ENCODE measurements around the gene BCKDHB.

Gene BCKDHB

DNA sequence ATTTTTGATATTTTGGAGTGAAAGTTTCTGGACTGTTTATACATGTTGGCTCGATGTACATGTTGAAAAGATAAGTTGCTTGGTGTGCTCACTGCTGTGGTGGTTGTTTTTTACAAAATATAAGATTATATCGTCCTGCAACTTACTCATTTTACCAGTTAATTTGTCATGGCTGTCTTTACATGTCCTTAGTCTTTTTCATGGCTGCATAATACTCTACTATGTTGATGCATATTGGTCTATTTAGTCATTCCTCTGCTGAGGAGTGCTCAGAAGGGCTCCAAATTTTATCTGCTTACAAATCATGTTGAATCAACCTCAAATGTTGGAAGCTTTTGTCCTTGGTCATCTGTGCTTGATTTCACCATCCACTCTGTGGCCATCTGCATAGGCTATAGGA, 164.6 kb downstream of the BCKDHB start:
- DNase-seq = no peak

DNA sequence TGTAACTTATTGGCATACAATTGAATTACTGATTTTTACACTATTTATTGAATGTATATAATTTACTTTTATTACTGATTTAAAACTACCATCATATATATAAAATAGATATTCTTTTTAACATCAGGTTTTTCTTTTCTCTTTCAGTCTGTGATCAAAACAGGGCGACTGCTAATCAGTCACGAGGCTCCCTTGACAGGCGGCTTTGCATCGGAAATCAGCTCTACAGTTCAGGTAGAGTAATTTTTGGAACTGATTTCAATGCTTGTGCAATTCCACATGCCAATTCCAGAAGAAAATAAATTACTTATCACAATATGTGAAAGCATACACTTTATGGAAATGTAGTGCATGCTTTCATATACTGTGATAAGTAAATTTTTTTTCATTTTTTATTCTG, 166.5 kb downstream of the BCKDHB start:
- DNase-seq = no peak

DNA sequence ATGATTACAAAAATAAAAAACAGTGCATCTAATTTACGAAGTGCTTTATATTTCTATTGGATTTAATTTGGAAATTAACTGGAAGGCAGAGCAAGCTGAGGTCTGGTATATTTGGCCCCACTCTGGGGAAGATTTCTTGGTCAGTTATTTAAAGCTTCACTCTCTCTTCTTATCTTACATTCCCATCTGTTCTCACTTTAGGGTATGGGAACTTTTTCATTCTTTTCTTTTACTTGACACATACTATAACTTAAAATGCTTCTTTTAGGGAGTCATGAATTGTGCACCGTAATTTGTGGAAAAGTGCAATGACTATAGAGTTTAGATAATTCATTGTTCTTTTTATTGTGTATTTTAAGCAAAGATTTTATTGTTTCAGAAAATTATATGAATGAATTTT, 170.4 kb downstream of the BCKDHB start:
- no peak for DNase-seq

DNA sequence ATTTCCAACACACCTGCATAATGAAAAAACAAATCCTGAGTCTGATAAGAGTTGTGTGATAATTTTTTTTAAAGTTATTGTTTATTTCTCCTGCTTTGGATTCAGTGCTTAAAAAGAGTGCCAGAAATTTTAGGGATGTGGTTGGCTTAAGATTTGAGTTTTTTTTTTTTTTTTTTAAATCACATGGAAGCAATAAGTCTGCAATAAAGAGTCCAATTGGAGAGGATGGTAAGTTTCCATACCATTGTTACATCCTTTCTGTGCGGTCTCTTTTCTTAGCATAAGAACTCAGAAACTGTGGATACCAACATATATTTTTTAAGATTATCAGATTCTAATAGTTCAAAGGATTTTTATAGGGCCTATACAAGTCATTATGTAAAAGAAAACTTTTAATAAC, 171.0 kb downstream of the BCKDHB start:
- DNase-seq = no peak

DNA sequence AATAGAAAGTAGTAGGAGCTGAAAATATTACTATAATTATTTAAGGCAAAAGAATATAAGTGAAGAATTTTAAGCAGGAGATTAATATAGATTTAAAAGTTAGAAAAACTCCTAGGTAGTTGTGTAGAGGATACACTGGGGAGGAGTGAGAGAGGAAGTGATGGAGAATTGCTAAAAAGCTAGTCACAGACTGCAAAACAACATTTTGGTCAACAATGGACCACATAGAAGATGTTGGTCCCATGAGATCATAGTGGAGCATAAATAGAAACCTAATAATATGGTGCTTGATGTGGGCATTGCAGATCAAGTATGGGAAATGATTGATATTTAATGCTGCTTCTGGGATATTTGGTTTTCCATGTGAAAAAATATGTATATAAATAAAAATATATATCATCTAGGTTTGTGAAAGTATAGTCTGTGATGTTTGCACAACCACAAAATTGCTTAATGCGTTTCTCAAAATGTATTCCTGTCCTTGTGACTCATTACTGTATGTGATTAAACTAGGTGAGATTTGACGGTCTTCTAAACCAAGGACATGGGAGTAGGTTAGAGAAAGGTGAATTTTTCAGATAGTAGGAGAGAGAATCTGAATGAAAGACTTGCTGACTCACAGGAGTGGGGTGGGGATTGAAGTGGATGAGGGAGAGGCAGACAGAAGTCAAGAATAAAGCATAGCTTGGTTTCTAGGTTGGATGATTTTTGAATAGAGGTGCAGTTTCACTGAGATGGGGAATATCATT, 174.0 kb downstream of the BCKDHB start:
- no peak for DNase-seq

DNA sequence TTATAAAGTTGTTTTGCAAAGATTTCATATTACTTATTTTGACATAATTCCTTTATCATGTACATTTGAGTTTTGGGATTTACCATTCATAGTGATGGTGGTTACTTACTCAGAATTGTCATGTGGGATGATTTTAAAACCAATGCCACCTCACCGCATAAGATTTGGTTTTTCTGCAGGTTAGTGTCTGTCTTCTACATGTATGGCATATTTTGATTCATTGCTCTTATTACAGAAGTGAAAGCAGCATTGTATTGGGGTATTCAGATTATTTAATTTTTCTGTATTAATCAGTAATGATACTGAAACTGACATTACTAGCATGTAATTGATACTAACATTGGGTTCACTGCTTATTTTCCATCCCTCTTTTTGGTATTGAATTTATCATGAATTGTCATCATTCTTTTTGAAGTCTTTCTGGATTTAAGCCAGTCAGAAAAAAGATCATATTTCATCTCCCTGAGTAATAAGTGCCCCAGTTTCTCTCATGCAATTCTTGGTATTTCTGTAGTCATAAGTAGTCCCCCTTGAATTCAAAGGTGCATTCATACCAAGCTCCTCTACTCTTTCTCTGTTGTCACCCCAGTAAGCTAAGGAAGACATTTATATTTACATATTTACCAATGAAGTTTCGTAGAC, 176.6 kb downstream of the BCKDHB start:
- DNase-seq = no peak

DNA sequence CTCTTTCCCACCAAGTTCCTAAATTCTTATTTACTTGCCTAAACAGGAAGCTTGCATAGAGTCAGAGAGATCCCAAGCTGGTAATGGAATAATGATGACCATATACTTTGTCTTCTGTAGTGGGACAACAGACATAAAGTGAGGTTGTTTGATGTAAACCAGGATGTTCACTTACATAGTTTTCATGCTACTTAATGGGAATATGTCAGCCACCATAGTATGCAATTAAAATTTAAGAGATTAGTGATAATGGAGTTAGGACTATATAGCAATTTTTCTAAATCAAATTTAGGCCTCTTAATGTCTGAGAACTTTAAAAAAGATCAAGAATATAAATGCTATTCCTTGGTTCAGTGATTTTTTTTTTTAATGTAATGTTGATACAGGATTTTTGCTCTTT, 180.6 kb downstream of the BCKDHB start:
- DNase-seq = no peak

DNA sequence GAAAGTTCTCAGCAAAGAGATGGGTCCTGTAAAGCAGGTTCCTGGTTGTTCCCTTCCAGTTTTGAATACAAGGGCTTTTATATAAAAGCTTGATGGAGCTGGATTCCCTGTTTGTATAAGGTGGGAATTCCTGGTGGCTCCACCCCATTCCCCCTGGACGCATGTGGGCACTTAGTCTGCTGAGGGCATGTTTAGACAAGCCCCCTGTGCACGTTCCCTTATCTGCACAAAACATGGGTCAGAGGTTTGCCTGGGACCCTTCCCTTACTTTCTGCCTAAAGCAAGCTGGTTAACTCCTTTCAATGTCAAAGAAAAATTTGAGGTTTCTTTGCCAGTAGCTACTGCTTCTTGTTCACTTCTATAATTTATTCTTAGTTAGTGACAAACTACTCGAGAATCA, 181.1 kb downstream of the BCKDHB start:
- no peak for DNase-seq

DNA sequence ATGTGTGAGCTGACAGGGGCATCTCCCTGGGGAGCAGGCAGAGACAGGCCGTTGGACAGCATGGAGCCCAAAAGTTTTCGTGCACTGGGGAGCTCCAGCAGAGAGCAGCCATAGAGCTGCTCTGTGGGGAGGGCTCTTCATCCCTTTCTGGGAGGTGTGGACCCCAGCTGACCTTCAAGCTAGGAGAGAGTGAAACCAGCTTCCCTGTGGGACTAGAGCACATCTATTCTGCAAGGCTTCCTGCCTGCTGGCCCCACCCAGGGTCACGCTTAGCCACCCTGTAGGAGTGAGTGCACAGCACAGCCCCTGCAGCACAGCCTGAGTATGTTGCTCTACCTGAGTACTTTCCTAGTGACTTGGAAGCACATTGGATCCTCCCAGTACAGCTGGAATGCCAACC, 183.3 kb downstream of the BCKDHB start:
- no peak for DNase-seq

DNA sequence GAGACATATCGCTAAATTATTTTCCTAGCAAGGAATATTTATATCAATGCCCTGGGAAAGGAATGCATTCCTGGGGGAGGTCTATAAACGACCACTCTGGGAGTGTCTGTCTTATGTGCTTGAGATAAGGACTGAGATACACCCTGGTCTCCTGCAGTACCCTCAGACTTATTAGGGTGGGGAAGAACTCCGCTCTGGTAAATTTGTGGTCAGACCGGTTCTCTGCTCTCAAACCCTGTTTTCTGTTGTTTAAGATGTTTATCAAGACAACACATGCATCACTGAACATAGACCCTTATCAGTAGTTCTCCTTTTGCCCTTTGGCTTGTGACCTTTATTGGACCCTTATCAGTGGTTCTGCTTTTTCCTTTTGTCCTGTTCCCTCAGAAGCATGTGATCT, 188.1 kb downstream of the BCKDHB start:
- peak; percentile 57 for DNase-seq

DNA sequence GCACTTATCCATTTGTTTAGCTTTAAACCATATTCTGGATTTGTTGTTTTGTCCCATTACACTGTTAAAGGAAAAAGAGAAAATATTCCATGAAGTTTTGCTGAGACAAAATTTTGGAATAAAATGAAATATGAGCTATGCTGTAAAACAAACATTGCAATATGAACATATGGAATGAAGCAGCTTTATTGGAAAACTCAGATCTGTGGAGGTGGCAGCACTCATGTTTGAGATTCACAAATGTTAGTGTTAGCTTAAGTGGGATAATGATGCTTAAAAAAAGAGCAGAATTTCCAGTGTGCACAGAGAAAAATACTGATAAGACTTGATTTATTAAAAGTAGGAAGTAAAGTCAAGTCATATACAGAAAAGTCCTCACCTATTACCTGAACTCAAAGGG, 196.2 kb downstream of the BCKDHB start:
- no peak for DNase-seq

DNA sequence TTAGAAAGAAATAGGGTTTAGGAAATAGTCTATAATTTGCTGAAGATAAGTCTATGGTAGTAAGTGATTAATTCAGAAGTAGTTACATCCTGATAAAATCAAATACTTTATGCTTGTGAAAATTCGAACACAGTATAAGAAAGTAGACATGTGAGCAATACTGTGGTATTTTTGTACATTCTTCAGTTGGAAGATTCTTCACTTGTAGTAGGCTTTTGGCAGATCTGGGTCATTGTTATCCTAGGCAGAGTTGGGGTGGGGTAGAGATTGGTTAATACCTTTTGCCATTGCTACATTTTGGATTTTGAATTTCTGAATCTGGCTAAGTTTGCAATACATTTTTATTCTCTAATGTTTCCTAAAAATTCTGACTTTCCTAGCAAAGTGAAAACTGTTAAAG, 197.5 kb downstream of the BCKDHB start:
- no peak for DNase-seq

DNA sequence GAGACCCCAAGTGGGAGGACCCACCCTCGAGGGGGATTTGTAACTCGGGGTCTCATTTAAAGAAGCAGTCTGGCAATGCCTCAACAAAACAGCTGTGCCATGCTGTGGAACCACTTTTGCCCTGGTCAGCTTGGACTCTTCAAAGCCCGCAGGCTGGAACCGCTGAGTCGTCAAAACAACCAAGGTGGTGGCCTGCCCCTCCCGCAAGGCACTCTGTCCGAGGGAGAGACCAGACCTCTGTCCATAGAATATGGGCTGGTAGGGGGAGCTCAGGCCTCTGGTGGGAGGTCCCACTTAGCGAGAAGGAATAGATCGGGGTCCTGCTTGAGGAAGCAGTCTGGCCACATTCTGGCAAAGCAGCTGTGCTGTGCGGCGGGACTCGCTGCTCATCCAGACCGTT, 208.1 kb downstream of the BCKDHB start:
- no peak for DNase-seq

DNA sequence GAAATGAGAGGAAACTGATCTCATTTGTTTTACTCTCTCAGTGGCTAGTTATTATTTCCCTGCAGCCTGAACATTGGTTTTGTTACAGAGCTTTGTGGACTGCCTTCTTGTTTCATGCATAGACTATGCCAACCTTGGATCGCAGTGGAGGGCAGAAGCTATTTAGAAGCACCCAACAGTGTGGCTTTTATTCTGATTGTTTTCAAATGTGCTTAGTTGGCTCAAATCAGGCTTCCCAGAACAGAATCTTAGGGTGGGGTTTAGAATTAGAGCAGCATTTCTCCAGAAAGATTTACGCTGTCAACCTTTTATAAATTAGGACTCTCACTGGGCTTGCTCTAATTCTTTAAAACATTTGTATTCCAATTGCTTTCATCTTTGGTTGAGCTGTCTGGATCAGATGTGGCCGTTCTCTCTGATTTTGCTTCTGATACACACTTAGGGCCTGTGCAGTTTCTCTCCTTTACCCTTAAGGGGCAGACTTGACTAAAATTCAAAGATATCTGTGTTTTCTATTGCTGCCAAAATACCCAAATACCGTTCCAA, 210.3 kb downstream of the BCKDHB start:
- DNase-seq = no peak

DNA sequence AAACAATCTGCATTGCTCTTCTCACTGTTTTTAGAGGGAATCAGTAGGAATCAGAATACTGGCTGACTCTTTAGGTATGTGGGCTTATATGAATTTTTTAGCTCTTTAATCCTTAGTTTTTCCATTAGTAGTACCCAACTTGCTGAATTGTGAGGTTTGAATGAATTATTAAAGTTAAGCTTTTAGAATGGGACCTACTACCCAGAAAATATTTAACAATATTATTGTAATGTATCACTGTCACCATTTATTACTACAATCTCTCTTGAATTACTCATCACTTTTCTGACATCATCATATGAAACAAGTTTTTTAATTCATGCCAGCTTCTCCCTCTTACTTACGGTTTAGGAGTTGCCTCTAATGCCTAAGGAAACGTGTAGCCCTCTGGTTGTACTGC, 212.7 kb downstream of the BCKDHB start:
- no peak for DNase-seq

DNA sequence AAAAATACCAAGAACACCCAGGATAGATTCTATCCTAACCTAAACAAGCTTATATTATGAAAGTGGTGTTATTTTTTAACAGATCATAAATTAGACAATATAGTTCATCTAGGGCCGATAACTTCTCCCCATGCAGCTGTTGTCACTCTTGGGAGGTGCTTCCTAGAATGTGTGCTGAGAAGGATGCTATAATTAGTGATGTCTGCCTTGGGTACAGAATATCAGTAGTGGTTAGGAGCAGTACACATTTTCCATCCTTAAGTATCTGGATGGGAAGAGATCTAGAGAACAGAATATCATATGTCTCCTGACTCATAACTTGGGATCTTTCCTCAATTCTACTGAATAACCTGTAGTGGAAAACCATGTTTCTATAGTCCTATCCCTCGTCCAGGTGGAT, 214.5 kb downstream of the BCKDHB start:
- DNase-seq = no peak

DNA sequence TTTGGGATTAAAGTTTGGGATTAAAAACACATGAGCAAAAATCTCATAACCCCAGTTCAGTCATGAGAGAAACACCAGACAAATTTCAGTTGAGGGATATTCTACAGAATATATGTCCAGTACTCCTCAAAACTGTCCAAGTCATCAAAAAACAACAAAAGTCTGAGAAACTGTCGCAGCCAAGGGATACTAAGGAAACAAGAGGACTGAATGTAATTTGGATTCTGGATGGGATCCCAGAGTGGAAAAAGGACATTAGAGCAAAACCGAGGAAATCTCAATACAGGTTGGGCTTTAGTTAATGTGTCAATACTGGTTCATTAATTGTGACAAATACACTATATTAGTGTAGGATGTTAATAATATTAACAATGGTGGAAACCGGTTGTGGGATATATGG, 219.3 kb downstream of the BCKDHB start:
- DNase-seq = no peak

DNA sequence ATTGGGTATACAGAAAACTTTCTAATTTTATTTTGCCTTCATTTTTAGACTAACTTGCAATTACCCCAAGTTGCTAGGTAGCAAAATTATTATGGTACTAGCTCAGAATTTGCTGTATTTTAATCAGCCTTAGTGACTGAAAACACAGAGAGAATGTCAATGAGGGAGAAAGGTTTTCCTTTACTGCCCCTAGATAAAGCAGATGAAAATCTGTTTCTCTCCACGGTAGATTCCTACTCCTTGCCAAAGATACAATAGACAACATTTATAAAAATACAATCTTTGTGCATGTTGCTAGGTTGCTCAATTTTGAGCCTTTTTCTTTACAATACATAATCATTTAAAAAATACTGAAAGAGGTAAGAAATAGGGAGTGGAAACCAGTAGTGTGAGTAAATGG, 222.2 kb downstream of the BCKDHB start:
- DNase-seq = no peak

DNA sequence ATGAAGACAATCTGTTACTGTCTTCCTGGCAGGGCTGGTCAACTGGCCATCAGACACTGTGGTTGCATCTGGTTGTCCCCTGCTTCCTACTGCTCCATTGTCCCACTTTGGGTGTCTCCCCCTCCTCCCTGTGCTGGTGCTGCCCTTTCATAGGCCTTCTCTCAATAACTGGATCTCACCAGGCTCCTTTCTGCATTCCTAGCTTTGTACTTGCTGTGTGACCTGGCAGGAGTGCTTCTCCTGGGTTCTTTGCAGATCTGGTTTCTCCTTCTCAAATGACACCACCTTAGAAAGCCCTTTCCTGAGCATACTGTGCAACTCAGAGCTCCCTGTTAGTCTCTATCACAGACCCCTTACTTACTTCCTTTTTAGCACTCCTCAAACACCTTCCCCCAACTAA, 223.0 kb downstream of the BCKDHB start:
- no peak for DNase-seq

DNA sequence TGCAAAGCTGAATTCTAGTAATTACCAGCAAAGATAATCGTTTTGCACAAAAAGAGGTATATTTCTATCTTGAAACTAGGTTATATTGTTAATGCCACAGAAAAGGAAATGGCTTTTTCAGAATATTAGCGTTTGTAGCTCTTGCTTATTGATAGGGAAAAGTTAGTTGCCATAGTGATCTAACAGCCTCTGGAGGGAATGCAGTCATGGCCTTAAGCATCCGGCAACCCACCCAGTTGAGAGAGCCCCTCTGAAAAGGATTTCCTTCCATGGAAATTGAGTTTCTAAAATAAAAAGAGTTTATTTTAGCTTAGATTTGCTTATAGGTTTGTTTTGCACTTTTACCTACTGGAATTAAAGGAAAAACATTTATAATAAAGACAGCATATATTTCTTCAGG, 224.5 kb downstream of the BCKDHB start:
- no peak for DNase-seq

DNA sequence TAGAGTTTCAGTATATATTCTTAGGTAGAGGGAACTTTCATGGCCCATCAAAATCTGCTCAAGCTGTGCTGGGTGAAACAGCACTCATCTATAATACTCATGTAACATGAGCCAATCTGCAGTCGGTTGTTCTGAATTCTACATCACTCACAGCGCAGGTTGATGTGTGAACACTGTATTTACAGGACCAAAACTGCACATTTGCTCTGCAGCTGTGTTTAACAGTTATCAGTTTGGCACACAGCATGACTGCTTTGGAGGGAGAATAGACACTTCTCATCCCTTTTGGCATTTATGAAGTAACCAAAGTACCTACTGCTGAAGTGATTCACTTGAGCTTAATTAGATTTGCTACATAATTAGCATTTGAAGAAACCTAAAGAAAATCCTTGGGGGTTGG, 225.1 kb downstream of the BCKDHB start:
- DNase-seq = no peak

DNA sequence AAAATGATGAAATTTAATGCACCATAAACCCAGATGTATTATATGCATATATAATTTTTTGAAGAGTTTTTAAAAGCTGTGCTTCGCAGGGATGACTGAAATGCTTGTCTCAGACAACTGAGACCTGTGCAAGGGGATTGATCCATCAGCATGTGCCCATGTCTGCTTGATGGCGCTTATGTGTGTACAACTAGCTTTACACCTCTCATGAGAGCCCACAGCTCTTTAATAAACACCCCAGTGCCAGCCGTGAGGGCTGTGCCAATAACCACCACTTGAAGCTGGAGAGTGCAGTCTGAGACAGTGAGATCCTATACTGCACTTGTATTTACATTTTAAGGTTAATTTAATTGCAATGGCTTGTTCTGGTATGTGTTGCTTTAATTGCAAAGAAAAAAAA, 225.5 kb downstream of the BCKDHB start:
- no peak for DNase-seq

DNA sequence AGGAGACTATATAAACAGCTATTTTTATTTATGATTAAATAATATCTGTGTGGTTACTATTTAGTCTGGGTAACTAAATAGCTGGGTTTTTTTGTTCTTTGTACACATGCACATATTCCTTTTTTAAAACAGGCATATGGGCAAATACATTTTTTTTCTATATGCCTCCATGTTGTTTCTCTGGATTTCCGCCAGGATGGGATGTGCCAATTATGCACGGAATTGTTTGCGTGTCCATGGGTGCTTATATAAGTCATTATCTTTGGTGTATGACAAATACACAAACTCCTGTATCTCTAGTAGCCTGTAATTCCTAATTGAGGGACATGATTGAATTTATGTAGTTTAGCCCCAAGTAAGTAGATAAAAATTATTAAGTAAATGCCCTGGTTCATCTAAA, 226.9 kb downstream of the BCKDHB start:
- DNase-seq = no peak

DNA sequence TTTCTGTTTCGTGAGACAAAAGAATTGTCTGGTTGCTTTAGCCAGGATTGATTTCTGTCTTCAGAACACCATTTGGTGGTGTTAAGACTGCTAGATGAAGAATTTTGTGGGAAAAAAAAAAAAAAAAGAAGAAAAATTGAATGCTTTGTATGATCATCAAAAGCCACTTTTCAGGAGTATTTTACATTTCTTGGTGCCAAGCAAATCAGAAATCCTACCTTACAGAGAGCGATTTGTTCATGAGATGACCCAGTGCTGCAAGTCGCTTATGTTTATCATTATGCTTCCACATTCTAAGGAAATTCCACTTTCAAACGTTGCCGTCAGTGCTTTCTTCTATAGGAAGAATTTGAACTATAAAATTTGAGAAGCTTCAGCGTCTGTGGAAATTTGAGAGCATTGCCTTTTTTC, 228.7 kb downstream of the BCKDHB start:
- no peak for DNase-seq

DNA sequence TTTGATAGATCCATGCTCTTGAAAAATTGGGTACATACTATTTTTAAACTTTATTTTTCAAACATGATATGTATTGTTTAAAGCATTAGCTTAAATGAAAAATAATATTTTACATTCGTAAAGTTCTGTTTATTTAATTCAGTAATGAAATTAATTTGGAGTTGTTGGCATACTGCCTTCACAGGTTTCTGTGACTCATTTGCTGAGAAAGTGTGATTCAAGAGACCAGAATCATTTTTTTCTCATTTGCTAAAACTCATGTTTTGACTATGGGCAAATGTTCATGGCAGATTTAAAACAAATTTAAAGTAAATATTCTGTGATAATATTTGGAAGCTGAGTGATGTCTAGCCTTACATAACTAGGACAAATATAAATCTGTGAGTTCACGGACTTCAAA, 230.4 kb downstream of the BCKDHB start:
- DNase-seq = no peak

Data from GF-D8 (cell line).